Posterior vena cava (tissue), 2 donors: ENCODE data around the gene CLTB. TPM values are rescaled to one million over a fixed set of nuclear protein-coding genes. Genes with fewer than 3 reads are reported as not detected.
"Not testable (repeated sequence)": the region's sequence is repeated elsewhere in the genome, so short reads cannot be mapped to it uniquely, and the experiment has no call there.

Source experiments
- DNase-seq: peaks from one replicate; pipeline ENCODE4 v3.0.0-alpha.2; 2020; ENCODE audit warnings: low spot score
- intact Hi-C, 2 donors: fragments of 100-400 bp; cut with DNase I; formaldehyde crosslinking; loops; one replicate each; pipeline versions ENCODE4 v1.14.1 to v1.14.2; 2022 to 2023
- long read RNA-seq, 2 donors: library from polyadenylated mRNA; unstranded; transcript quantifications; one replicate each; pipeline ENCODE4 v2.0.0, GENCODE V29; 2020 to 2021
- total RNA-seq, 2 donors: library from RNA; stranded (reverse); fragmentation: NEBNext Ultra II Directional; extraction: Animal tissue kit (Norgen Biotek cat#: 25700); gene quantifications; one replicate each; pipeline ENCODE4 v1.2.1, GENCODE V29; 2021
- donor health status: DM: yes; HTN: yes; CAD: no.
- donor health status: DM: yes; HTN: yes; CAD: no.

CLTB gene
- total RNA-seq = 100 to 1,000 TPM; 147 to 179 TPM
- long read RNA-seq, donor 1, transcript CLTB-202 (5 exons, 1,161 nt) = major isoform, 54 of 58 reads
- long read RNA-seq, donor 1, partial matches to known transcripts = 4 of 58 reads
- long read RNA-seq, donor 1, other reads (novel, unspliced or antisense) = 0 of 58 reads
- long read RNA-seq, donor 2, transcript CLTB-202 (5 exons, 1,161 nt) = major isoform, 92 of 110 reads
- long read RNA-seq, donor 2, partial matches to known transcripts = 12 of 110 reads
- long read RNA-seq, donor 2, other reads (novel, unspliced or antisense) = 6 of 110 reads

DNA sequence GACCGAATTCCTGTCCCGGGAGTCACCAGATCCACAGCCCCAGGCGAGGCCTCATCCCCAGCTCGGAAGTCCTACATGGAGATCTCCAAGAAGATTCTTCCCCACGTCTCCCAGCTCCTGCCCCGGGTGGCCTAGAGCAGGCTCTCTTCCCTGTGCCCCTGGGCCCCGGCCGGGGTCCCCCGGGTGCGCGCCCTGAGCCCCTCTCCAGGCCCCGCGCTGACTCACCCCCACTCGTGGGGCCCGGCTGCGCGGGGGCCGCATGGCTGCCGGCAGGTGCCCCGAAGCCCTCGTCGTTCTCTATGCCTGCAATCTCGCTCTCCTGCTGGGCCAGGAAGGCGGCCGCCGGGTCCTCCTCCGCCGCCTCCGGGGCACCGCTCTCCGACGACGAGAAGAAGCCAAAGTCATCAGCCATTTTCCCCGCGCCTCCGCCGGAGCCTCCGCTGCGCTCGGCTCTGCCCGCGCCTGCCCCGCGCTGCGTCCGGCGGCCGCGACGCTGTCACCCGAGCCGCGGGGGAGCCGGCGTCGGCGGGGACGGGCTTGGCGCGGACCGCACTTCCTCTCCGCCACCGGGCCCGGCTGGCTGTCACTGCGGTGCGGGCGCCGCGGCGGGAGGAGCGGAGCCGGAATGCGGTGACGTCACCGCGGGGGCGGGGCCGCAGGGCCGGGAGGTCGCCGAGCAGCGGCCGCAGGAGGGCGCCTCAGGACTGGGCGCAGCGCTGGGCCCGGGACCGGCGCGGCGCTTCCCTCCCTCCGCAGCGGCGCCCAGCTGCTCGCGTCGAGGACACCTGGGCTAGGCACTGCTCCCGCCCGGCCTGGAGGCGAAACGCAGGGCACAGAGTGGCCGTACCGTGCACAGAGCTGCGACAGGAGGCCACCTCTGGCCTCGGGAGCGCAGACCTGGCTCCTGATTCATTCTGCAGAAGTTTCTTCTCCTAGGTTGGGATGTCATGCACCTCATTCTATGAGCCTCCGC lies at the start of gene CLTB:
Gene CLTB (minus strand): TSS at position 588 of the 973 bp plus-strand sequence. CDS start 176 bp downstream, at position 412.
- intact Hi-C loops = loop anchor here in 1 of 2 donors (10.0 kb wide), 1 partner anchor 129 kb away; the partner anchor contains the start of gene CDHR2
- peak; percentile 97 for DNase-seq

- intact Hi-C loops = no loop called here
- no peak for DNase-seq
These were observed 46.9 kb upstream of the CLTB start for GRCh38 chr5:176463113-176463764.

- intact Hi-C loops = no loop called here
- no peak for DNase-seq
These were observed 45.0 kb upstream of the CLTB start for GRCh38 chr5:176461349-176461748.

DNA sequence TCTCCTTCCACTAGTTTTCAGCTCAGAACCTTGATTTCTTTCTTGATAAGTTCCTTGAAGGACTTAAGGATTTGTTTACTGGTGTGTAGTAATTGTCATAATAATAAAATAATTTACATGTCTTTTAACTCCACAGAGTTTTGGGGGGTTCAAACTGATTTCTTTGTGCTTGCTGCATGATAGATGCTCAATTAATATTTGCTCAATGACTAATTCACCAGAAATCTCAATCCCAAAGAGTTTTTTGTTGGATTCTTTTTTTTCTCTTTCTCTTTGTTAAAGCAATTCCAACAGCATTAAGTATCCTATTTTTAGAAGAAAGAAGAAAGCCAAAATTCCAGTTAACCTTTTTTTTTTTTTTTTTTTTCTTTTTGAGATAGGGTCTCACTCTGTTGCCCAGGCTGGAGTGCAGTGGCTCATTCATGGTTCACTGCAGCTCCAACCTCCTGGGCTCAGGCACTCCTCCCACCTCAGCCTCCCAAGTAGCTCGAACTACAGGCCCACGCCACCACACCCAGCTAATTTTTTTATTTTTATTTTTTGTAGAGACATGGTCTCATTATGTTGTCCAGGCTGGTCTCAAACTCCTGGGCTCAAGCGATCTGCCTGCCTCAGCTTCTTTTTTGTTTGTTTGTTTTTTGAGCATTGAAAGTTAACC lies 42.7 kb upstream of the CLTB start:
- intact Hi-C loops = no loop called here
- no peak for DNase-seq

DNA sequence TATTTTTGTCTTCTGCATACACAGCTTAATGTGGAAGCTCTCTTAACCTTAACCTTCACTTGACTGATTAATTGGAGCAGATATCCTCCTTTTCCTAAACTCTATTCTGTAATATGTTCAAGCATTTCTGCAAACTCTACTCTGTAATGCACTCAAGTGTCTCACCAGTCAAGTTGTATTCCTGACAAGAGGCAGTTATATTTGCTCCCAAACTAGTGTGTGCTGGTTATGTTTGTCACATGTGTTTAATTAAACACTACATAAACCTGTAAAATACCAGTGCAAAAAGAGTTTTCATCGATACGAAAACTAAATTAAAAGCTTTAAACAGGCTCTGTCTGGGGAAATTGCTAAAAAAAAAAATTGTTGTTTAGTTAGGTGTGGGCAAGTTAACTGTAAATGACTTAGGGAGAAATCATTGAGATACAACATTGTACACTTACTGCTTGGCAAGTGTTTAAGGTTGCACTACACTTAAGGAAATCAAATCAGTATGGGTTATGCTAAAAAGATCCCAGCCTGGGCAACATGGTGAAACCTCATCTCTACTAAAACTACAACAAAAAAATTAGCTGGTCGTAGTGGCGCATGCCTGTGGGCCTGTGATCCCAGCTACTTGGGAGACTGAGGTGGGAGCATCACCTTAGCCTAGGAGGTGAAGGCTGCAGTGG lies 38.5 kb upstream of the CLTB start:
- intact Hi-C loops = no loop called here
- no peak for DNase-seq

DNA sequence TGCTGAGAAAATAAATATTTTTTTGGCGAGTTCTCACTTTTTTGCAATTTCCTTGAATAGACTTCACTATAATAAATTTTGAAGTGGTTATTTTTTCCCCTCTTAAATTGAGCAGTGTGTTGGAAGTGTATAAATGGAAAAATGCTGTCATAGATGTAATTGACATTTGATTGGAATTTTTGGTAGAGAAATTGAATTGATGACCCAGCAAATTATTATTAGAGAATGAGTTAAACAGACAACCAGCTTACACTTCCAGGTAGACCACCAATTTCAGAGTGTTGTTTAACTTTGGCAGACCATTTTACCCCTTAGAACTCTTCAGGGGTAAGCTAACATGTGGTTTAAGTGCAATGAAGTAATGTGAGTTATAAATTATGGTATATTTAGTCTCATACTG lies 33.7 kb upstream of the CLTB start:
- intact Hi-C loops = no loop called here
- DNase-seq = no peak

GRCh38 chr5:176447978-176448608 lies 31.8 kb upstream of the CLTB start, which contains the start of gene FAF2:
FAF2 (plus strand) TSS chr5:176448385; CDS start chr5:176448408, 23 bp downstream.
- intact Hi-C loops = loop anchor here (5.0 to 10.0 kb wide), 2 partner anchors 36 to 87 kb away; partner anchors contain the start of gene RNF44 (in 2 of the 2)
- DNase-seq = peak; percentile 99

- intact Hi-C loops = loop anchor here (5.0 to 10.0 kb wide), 2 partner anchors 35 to 87 kb away; partner anchors contain the start of gene RNF44 (in 2 of the 2)
- no peak for DNase-seq
These were observed 31.2 kb upstream of the CLTB start for GRCh38 chr5:176447591-176447977.

DNA sequence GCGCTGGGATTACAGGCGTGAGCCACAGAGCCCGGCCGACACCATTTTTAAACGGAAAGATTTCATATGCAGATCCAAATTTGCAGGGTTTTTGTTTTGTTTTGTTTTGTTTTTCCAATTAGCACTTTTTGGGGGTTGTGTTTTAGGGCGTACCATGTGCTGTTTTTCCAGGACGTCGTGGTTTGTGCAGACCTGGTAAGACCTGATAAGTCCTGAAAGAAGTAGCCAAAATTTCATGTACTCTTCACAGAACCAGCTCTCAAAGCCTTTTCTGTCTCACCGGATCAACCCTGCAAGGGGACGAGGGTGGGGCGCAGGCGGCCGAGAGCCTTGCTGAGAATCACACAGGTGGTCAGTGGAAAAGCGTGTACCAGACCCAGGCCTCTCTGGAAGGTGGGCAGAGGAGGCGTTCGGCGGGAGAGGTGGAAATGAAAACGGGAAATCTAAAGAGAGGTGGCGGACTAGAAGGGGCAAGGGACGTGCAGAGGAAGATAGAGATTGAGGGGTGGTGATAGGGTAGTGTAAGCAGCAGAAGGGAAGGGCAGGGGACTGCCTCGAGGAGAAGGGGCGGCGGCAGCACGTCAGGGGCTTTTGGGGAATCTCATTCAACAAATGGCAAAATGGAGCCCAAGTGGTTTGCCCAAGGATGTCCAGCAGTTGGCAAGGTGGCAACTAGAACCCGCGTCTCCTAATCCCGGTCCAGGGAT lies 30.7 kb upstream of the CLTB start:
- DNase-seq = no peak
- intact Hi-C loops = loop anchor here (5.0 to 10.0 kb wide), 2 partner anchors 35 to 88 kb away; partner anchors contain the start of gene RNF44 (in 2 of the 2)

DNA sequence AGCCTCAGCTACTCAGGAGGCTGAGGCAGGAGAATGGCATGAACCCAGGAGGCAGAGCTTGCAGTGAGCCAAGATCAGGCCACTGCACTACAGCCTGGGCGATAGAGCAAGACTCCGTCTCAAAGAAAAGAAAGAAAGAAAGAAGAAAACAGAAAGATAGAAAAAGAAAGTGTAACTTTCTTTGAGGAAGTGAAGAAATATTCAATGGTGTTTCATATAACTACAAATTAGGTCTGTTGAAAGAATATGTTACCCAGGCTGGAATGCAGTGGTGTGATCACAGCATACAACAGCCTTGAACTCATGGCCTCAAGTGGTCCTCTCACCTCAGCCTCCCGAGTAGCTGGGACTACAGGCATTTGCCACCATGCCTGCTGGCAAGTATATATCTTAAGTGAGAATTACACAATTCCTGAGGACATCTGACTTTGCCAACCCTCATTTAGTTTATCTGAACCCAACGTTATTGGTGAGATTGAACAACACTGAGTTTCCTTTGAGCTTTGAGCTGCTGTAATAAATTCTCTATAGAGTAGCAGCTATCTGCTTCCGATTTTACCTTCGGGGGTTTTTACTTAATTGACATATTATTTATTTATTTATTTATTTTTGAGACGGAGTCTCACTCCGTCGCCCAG lies 29.8 kb upstream of the CLTB start:
- intact Hi-C loops = loop anchor here (5.0 to 10.0 kb wide), 2 partner anchors 34 to 89 kb away; partner anchors contain the start of gene RNF44 (in 2 of the 2)
- DNase-seq = no peak

DNA sequence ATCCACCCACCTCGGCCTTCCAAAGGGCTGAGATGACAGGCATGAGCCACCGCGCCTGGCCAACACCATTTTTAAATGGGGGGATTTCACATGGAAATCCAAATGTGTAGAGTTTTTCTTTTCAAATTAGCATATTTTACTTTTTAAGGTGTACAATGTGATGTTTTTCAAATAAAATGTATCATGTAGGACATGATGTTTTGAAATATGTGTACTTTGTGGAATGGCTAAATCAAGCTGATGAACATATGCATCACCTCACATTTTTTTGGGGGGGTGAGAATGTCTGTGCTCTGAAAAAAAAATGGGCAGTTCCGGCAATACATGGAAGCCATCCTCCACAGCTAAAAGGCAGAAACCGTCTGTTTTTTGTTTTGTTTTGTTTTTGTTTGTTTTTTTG lies 28.4 kb upstream of the CLTB start:
- no peak for DNase-seq
- intact Hi-C loops = loop anchor here (5.0 to 10.0 kb wide), 2 partner anchors 32 to 90 kb away; partner anchors contain the start of gene RNF44 (in 2 of the 2)

DNA sequence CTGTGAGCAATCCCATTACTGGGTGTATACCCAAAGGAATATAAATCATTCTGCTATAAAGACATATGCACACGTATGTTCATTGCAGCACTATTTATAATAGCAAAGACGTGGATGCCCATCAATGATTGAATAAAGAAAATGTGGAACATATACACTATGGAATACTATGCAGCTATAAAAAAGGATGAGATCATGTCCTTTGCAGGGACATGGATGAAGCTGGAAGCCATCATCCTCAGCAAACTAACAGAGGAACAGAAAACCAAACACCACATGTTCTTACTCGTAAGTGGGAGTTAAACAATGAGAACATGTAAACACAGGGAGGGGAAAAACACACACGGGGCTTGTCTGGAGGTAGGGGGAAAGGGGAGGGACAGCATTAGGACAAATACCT lies 26.6 kb upstream of the CLTB start:
- intact Hi-C loops = loop anchor here (10.0 kb wide), 1 partner anchor 92 kb away; the partner anchor contains the start of gene RNF44 (in 2 of the 2)
- DNase-seq = not testable (repeated sequence)

DNA sequence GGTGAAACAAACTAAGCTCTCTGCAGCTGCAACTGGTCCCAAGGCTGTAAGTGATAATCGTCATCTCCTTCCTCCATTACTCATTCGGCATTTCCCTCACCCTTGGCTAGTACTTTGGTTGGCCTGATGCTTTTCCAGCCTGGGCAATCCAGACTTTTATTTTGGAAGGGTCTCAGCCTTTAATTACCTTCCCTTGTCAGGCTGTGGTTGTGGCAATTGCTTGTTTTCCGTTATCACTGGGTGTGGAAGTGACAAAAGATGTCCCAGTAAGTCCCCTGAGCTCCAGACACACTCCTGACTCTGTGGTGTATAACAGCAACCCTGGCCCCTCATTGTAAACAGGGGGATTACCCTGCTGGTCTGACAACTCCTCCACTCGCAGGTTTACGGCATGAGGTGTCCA lies 25.6 kb upstream of the CLTB start:
- DNase-seq = no peak
- intact Hi-C loops = loop anchor here (10.0 kb wide), 1 partner anchor 93 kb away; the partner anchor contains the start of gene RNF44 (in 2 of the 2)

DNA sequence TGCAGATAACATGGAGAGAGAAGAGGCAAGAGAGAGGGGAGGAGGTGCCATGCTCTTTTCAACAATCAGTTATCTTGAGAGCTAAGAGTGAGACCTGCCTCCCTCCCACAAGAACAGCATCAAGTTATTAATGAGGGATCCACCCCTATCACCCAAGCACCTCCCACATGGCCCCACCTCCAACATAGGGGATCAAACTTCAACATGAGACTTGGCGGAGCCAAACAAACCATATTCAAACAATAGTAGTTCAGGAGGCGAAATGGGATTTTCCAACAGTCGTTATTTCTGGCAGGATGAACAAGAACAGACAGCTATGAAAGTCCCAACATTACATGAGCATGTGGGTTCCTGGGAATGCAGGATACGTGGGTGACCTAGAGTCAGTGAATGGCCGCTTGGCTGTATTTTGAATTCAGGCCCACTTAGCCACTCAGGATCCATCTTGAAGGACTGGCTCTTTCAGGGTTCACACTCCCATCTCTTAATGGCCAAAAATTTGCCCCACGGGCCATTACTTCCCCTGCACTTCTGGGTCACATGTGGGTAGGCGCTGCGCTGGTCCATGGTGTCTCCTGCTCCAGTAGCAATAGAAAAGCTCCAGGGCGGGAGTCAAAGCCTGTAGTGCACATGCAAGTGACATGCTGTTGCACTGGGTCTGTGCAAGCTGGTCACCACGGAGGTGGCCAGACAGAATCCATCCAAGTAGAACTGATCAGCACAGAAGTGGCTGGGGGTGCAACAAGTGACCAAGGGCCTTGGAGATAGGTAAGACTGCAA lies 24.8 kb upstream of the CLTB start:
- intact Hi-C loops = loop anchor here (10.0 kb wide), 1 partner anchor 94 kb away; the partner anchor contains the start of gene RNF44 (in 2 of the 2)

GRCh38 chr5:176438959-176439757 lies 22.8 kb upstream of the CLTB start:
- no peak for DNase-seq
- intact Hi-C loops = no loop called here

More for the DNA sequence above, 24.8 kb upstream of the CLTB start:
- DNase-seq = no peak
